Germinal center (tissue), 1 donor: ENCODE results near the gene SSBP3.
"Not testable (repeated sequence)": the region's sequence is repeated elsewhere in the genome, so short reads cannot be mapped to it uniquely, and the experiment has no call there.

Experiments
- DNase-seq: peaks from one replicate; pipeline ENCODE4 v3.0.0; 2012; ENCODE audit warnings: mixed read lengths, low spot score

The SSBP3 gene

GRCh38 chr1:54243022-54243421 is 163.2 kb downstream of the SSBP3 start:
- DNase-seq, result no peak

GRCh38 chr1:54241364-54241763 is 164.8 kb downstream of the SSBP3 start:
- DNase-seq, result no peak

GRCh38 chr1:54240741-54241335 is 165.4 kb downstream of the SSBP3 start:
- no peak for DNase-seq

GRCh38 chr1:54239631-54240031 is 166.6 kb downstream of the SSBP3 start:
- no peak for DNase-seq

- DNase-seq, result no peak
These were observed 167.2 kb downstream of the SSBP3 start for GRCh38 chr1:54239035-54239383.

GRCh38 chr1:54238353-54239034 is 167.7 kb downstream of the SSBP3 start:
- DNase-seq, result no peak

- DNase-seq, result no peak
These were observed 168.6 kb downstream of the SSBP3 start for GRCh38 chr1:54237586-54237985.

- no peak for DNase-seq
These were observed 171.9 kb downstream of the SSBP3 start for GRCh38 chr1:54234284-54234683.

- DNase-seq, result not testable (repeated sequence)
These were observed 173.0 kb downstream of the SSBP3 start for GRCh38 chr1:54233196-54233595.

GRCh38 chr1:54230507-54231339 is 175.5 kb downstream of the SSBP3 start:
- no peak for DNase-seq

GRCh38 chr1:54229281-54229891 is 176.8 kb downstream of the SSBP3 start:
- no peak for DNase-seq

- DNase-seq, result no peak
These were observed 177.5 kb downstream of the SSBP3 start for GRCh38 chr1:54228638-54229079.

- no peak for DNase-seq
These were observed 178.3 kb downstream of the SSBP3 start for GRCh38 chr1:54227891-54228310.

- DNase-seq, result no peak
These were observed 179.0 kb downstream of the SSBP3 start for GRCh38 chr1:54227091-54227602.

GRCh38 chr1:54225986-54226559 is 180.1 kb downstream of the SSBP3 start:
- no peak for DNase-seq

- no peak for DNase-seq
These were observed 180.8 kb downstream of the SSBP3 start for GRCh38 chr1:54225378-54225777.

GRCh38 chr1:54224233-54224632 is 182.0 kb downstream of the SSBP3 start:
- no peak for DNase-seq

GRCh38 chr1:54223441-54224202 is 182.6 kb downstream of the SSBP3 start:
- DNase-seq, result no peak

- DNase-seq, result no peak
These were observed 183.5 kb downstream of the SSBP3 start for GRCh38 chr1:54222711-54223110.

- no peak for DNase-seq
These were observed 184.2 kb downstream of the SSBP3 start for GRCh38 chr1:54221867-54222484.
